SU-DHL-6 (cell line): ENCODE results near the gene TBC1D20.

Source experiments
- EZH2phosphoT487 ChIP-seq: fragments of 200-600 bp; sonication (generic), shearing (Covaris generic); conservative IDR thresholded peaks from 2 replicates; pipeline ENCODE4 v1.6.1; 2018; ENCODE audit warnings: mild to moderate bottlenecking, antibody characterized with exemption, low read length, moderate library complexity, mixed read lengths
- TF ChIP-seq, protein P1 (sequence below): fragments of 200-600 bp; sonication (generic); IDR thresholded peaks from one replicate; pipeline ENCODE4 v1.5.1; 2017; ENCODE audit warnings: antibody characterized with exemption, mild to moderate bottlenecking, low read length, moderate library complexity; ENCODE audit not compliant: insufficient read depth, poor library complexity, severe bottlenecking

DNA sequence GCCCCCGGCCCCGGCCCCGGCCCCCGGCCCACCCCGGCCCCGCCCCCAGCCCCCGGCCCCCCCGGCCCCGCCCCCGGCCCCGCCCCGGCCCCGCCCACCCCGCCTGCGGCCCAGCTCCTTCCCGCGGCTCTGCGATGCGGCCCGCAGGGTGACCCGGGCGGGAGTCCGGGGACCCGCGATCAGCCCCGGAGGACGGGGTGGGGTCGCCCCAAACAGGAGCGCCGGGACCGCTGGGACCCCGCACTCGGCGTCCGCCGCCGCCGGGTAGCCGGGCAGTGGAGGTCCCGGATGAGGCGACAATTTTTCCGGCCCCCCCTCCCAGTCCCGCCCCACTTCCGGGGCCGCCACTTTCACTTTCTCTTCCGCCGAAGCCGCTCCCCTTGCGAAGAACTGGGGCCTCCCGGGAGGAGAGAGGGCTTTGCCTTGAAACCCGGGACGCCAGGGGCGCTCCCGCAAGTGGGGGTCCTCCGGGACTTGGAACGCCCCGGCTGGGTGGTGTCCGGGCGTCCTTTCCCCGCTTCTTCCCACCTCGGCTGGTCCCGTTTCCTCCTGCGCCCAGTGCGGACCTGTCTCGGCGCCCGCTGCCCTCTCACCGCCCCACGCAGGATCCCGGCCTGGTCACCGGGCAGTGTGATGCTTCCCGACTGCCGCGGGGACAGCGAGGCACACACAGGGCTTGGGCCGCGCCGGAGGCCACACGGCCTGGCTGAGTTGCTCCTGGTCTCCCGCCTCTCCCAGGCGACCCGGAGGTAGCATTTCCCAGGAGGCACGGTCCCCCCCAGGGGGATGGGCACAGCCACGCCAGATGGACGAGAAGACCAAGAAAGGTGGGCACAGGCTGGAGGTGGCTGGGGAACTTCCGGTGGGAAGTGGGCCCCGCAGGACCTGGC, 54.1 kb downstream of the TBC1D20 start, which contains the start of gene RBCK1:
- TF ChIP-seq, protein P1, sequence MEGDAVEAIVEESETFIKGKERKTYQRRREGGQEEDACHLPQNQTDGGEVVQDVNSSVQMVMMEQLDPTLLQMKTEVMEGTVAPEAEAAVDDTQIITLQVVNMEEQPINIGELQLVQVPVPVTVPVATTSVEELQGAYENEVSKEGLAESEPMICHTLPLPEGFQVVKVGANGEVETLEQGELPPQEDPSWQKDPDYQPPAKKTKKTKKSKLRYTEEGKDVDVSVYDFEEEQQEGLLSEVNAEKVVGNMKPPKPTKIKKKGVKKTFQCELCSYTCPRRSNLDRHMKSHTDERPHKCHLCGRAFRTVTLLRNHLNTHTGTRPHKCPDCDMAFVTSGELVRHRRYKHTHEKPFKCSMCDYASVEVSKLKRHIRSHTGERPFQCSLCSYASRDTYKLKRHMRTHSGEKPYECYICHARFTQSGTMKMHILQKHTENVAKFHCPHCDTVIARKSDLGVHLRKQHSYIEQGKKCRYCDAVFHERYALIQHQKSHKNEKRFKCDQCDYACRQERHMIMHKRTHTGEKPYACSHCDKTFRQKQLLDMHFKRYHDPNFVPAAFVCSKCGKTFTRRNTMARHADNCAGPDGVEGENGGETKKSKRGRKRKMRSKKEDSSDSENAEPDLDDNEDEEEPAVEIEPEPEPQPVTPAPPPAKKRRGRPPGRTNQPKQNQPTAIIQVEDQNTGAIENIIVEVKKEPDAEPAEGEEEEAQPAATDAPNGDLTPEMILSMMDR = no peak
- no peak for TF ChIP-seq EZH2phosphoT487
